ENCODE results near the gene FILIP1L.
"Not testable (repeated sequence)": the region's sequence is repeated elsewhere in the genome, so short reads cannot be mapped to it uniquely, and the experiment has no call there.

The FILIP1L gene

GRCh38 chr3:99857278-99857677 lies 257.0 kb downstream of the FILIP1L start:
- intact Hi-C loops (cut with DNase I): no loop called here
- no peak for DNase-seq

- DNase-seq: no peak
- intact Hi-C loops (cut with DNase I): no loop called here
These were observed 257.7 kb downstream of the FILIP1L start for GRCh38 chr3:99856437-99857220.

GRCh38 chr3:99855900-99856299 lies 258.4 kb downstream of the FILIP1L start:
- no peak for DNase-seq
- intact Hi-C loops (cut with DNase I): no loop called here

DNA sequence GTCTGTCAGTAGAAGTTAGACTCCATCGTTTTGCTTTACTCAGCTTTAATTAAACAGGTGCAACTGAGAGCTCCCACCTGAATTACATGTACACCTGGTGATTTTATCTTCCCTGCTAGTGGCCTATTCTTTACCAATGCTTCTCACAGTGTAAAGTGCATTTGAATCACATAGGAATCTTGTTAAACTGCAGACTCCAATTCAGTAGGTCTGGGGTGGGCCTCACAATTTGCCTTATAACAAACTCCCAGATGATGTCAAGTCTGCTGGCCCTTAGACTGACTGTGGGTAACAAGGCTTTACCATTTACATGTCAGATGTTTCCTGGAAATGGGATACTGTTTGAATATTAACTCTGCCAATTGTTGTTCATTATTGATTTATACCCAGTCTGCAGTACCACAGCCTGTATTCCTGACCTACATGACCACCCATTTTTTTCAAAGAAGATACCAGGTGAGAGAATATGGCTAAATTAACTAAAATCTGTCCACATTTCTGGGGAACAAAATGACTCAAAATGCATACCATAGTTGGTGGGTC lies 259.5 kb downstream of the FILIP1L start:
- no peak for DNase-seq
- intact Hi-C loops (cut with DNase I): no loop called here

- intact Hi-C loops (cut with DNase I): no loop called here
These were observed 261.4 kb downstream of the FILIP1L start for GRCh38 chr3:99852851-99853250.

DNA sequence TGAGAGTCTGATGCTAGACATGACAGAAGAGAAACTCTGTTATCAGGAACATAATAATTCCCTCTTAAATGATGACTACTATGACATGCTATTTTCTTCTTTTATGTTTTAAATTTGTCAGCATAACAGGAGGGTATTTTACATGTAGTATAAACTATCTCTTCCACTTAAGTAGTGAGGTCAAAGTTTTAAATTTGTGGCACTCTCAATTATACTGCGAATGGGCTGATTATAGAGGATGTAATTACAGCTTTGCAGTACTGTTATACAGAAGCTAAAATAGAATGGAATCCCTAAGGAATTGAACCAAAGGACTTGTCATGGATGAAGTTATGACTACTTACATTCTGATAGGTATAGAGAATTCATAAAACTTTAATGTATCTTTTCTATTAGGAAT lies 262.3 kb downstream of the FILIP1L start:
- no peak for DNase-seq
- intact Hi-C loops (cut with DNase I): no loop called here

More at GRCh38 chr3:99852851-99853250, 261.4 kb downstream of the FILIP1L start:
- DNase-seq: no peak

DNA sequence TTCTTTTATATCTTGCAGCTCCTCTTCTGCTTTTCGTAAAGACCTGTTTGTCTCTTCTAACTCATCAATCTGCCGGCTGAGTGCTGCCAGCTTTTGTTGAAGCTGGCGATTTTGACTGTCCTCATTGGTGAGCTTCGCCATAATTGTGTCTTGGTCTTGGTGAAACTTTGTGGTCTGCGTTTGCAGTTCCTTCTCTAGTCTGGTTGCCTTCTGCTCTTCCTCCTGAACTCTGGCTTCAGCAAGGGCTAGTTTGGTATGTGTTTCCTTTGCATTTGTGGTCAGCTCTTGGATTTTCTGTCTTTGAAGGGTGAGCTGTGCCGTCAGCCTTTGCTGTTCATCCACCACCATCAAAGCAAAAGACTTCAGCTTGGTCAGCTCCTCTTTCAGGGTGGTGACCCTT lies 263.7 kb downstream of the FILIP1L start:
- intact Hi-C loops (cut with DNase I): no loop called here
- DNase-seq: no peak

GRCh38 chr3:99848433-99848832 lies 265.9 kb downstream of the FILIP1L start:
- intact Hi-C loops (cut with DNase I): loop anchor here (10.0 kb wide), 1 partner anchor 216 kb away; no protein-coding TSS in a partner anchor
- DNase-seq: no peak

DNA sequence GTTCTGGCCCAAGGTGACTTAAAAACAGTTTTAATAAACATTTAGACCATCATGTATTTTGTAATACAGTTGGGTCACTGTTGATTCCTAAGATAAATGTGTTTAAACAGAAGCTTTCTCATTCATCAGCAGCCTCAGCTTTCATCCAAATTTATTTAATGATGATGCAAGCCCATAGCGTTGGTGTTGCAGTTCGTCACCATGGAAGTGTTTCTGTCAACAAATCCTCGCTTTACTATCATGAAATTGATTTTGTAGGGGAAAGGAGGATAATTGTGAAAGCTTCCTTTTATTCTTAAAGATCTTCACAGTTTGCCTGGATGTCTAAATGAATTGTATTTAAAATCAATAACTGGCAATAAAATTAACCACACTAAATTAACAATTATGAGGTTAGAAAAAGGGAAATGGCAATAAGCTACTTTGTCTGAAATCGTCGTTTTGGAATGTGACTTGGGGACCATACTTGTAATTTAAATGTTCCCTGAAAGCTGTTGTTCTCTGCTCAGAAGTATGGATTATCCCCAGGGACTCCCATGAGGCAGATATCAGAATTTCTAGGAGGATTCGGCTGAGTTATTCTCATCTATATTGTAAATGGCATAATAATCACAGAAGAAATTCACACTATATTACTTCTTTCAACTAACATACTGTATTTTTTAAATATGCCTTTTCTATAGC lies 267.7 kb downstream of the FILIP1L start:
- intact Hi-C loops (cut with DNase I): loop anchor here (10.0 kb wide), 1 partner anchor 218 kb away; no protein-coding TSS in a partner anchor
- DNase-seq: no peak

DNA sequence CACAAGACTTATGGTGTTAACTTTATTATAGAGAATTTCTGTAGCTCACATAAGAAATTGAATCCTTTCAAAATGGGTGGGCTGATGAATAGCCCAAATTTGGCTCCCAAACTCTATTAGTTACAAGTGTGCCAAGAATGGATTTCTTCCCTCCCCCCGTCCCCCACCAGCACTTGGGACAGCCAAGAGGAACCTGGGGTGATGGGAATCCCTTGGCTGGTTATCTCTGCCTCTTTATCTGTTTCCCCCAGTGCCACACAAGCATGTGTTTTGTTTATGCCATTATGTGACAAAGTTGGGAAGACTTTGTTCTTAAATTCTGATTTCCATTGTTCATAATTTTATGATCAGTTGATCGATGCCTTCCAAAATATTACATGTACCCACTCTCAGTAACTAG lies 268.3 kb downstream of the FILIP1L start:
- intact Hi-C loops (cut with DNase I): loop anchor here (10.0 kb wide), 1 partner anchor 219 kb away; no protein-coding TSS in a partner anchor
- DNase-seq: no peak

- intact Hi-C loops (cut with DNase I): loop anchor here (10.0 kb wide), 1 partner anchor 219 kb away; no protein-coding TSS in a partner anchor
- DNase-seq: no peak
These were observed 269.0 kb downstream of the FILIP1L start for GRCh38 chr3:99845331-99845730.

- intact Hi-C loops (cut with DNase I): loop anchor here (10.0 kb wide), 1 partner anchor 221 kb away; no protein-coding TSS in a partner anchor
- DNase-seq: peak in 1 of 10 donors; percentile 45
These were observed 270.6 kb downstream of the FILIP1L start for GRCh38 chr3:99843590-99844258.

DNA sequence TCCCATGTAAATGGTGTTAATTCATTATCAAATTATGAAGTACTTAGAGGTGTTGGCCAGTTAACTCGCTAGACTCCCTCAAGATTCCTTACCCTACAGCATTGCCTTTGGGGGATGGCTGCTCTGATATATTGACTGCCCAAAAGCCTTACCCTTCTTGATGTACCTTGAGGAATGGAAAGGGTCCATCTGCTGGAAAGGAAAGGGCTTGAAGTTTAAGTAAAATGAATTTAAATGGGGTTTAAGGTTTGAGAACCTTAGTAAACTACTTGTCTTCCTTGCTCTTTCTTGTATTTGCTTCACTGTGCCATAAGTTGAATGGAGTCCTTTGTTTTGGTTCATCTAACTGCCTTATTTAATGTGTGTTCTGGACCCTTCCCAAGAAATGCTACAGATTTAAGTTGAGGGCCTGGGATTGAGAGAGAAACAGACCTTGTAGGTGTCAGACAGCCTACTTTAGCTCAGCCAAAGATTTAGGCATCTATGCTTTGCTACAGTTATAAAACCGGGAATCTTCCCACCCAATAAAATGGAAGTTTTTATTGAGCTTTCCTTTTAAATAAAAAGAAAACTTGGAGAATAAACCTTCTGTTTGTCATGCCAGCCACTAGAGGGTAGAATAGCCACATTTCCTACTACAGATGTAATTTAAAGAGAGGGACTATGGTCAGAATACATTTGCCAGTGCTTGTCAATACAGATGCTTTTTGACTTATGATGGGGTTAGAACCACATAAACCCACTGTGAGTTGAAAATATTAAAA lies 271.3 kb downstream of the FILIP1L start:
- intact Hi-C loops (cut with DNase I): loop anchor here (10.0 kb wide), 1 partner anchor 222 kb away; no protein-coding TSS in a partner anchor
- no peak for DNase-seq

DNA sequence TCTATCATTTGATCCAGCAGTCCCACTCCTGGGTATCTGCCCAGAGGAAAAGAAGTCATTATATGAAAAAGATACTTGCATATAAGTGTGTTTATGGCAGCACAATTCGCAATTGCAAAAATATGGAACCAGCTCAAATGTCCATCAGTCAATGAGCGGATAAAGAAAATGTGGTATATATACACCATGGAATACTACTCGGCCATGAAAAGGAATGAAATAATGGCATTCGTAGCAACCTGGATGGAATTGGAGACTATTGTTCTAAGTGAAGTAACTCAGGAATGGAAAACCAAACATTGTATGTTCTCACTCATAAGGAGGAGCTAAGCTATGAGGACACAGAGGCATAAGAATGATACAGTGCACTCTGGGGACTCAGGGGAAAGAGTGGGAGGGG lies 272.4 kb downstream of the FILIP1L start:
- not testable (repeated sequence) for DNase-seq
- intact Hi-C loops (cut with DNase I): loop anchor here (10.0 kb wide), 1 partner anchor 223 kb away; no protein-coding TSS in a partner anchor

- intact Hi-C loops (cut with DNase I): loop anchor here (10.0 kb wide), 2 partner anchors 225 to 755 kb away; no protein-coding TSS in a partner anchor
- no peak for DNase-seq
These were observed 274.7 kb downstream of the FILIP1L start for GRCh38 chr3:99839613-99840012.

- intact Hi-C loops (cut with DNase I): loop anchor here (10.0 kb wide), 1 partner anchor 756 kb away; no protein-coding TSS in a partner anchor
- DNase-seq: no peak
These were observed 275.5 kb downstream of the FILIP1L start for GRCh38 chr3:99838755-99839154.

DNA sequence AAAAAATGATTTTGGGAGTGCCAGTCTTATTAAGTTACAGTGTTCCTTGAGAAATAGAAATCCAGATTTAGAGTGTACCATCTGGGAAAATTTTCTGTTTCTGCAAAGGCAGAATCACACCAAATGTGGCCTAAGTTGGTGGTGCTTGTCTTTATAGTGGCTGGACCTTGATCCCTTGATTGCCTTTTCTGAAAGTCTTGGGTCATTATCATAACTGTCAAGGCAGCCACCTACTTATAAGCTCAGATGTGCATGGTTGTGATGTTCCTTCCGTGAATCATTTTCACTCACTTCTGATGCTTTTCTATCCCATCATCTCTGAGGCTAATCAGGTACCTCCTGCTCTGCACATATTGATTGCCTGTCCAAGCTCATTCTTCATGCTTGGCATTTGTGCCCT lies 276.6 kb downstream of the FILIP1L start:
- intact Hi-C loops (cut with DNase I): loop anchor here (10.0 kb wide), 1 partner anchor 757 kb away; no protein-coding TSS in a partner anchor
- DNase-seq: no peak

- intact Hi-C loops (cut with DNase I): loop anchor here (10.0 kb wide), 1 partner anchor 758 kb away; no protein-coding TSS in a partner anchor
- DNase-seq: no peak
These were observed 277.6 kb downstream of the FILIP1L start for GRCh38 chr3:99836681-99837080.

- no peak for DNase-seq
- intact Hi-C loops (cut with DNase I): loop anchor here (10.0 kb wide), 1 partner anchor 760 kb away; no protein-coding TSS in a partner anchor
These were observed 279.9 kb downstream of the FILIP1L start for GRCh38 chr3:99834211-99834957.

All from posterior cingulate gyrus (tissue), 11 donors.